Retinal pigment epithelial cell (primary cell): ENCODE results near the gene KCNK10.
"Not testable (repeated sequence)": the region's sequence is repeated elsewhere in the genome, so short reads cannot be mapped to it uniquely, and the experiment has no call there.

Source experiments
- DNase-seq: peaks from one replicate; pipeline ENCODE4 v3.0.0-alpha.2; 2010; ENCODE audit warnings: low read depth
- H3K4me3 ChIP-seq: 2 replicates; pipeline ENCODE4 v1.5.1; 2011; ENCODE audit warnings: mild to moderate bottlenecking, low read length, control low read depth, moderate library complexity
- TF ChIP-seq, protein P1 (sequence below): conservative IDR thresholded peaks from 2 replicates; pipeline ENCODE4 v1.5.1; 2011; ENCODE audit warnings: low read depth, low read length, control low read depth, inconsistent platforms

Gene KCNK10

GRCh38 chr14:88270776-88271175 lies 52.3 kb downstream of the KCNK10 start:
- DNase-seq: no peak
- TF ChIP-seq, protein P1, sequence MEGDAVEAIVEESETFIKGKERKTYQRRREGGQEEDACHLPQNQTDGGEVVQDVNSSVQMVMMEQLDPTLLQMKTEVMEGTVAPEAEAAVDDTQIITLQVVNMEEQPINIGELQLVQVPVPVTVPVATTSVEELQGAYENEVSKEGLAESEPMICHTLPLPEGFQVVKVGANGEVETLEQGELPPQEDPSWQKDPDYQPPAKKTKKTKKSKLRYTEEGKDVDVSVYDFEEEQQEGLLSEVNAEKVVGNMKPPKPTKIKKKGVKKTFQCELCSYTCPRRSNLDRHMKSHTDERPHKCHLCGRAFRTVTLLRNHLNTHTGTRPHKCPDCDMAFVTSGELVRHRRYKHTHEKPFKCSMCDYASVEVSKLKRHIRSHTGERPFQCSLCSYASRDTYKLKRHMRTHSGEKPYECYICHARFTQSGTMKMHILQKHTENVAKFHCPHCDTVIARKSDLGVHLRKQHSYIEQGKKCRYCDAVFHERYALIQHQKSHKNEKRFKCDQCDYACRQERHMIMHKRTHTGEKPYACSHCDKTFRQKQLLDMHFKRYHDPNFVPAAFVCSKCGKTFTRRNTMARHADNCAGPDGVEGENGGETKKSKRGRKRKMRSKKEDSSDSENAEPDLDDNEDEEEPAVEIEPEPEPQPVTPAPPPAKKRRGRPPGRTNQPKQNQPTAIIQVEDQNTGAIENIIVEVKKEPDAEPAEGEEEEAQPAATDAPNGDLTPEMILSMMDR: no peak
- H3K4me3 ChIP-seq: no peak overlapping the region

DNA sequence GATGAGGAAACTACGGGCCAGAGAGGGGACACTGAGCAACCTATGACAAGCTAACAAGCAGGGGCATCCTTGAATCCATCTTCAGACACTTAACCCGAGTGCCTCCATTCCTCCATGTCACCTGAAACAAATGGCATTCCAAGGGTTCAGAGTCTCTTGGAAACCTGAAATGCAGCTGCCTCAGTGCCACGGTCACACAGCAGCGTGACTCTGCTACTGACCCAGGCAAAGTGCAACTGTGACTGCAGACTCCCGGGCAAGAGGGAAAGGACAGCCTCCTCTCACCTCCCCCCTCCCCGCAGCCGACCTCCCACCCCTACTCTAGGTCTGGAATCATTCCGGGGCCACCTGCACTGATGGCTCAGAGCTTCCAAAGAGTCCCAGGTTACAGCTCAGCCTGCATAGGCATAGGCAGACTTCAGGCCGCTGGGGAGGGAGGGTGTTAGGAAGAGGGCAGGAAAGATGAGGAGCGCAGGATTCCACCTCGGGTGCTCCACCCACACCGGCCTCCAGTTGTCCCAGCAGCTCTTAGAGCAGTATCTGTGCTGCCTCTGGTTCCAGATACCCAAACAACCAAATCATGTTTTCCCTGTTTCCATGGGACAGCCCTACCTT lies 53.2 kb downstream of the KCNK10 start:
- TF ChIP-seq, protein P1: no peak
- DNase-seq: no peak
- no peak overlapping the region for H3K4me3 ChIP-seq

- no peak overlapping the region for H3K4me3 ChIP-seq
- TF ChIP-seq, protein P1: no peak
- DNase-seq: no peak
Measured at GRCh38 chr14:88266474-88266873, 56.6 kb downstream of the KCNK10 start.

- no peak for DNase-seq
- TF ChIP-seq, protein P1: no peak
- H3K4me3 ChIP-seq: no peak overlapping the region
Measured at GRCh38 chr14:88264116-88264515, 59.0 kb downstream of the KCNK10 start.

GRCh38 chr14:88261302-88261701 lies 61.8 kb downstream of the KCNK10 start:
- not testable (repeated sequence) for DNase-seq, H3K4me3 ChIP-seq

GRCh38 chr14:88258021-88258420 lies 65.0 kb downstream of the KCNK10 start:
- TF ChIP-seq, protein P1: no peak
- no peak for DNase-seq
- H3K4me3 ChIP-seq: no peak overlapping the region

DNA sequence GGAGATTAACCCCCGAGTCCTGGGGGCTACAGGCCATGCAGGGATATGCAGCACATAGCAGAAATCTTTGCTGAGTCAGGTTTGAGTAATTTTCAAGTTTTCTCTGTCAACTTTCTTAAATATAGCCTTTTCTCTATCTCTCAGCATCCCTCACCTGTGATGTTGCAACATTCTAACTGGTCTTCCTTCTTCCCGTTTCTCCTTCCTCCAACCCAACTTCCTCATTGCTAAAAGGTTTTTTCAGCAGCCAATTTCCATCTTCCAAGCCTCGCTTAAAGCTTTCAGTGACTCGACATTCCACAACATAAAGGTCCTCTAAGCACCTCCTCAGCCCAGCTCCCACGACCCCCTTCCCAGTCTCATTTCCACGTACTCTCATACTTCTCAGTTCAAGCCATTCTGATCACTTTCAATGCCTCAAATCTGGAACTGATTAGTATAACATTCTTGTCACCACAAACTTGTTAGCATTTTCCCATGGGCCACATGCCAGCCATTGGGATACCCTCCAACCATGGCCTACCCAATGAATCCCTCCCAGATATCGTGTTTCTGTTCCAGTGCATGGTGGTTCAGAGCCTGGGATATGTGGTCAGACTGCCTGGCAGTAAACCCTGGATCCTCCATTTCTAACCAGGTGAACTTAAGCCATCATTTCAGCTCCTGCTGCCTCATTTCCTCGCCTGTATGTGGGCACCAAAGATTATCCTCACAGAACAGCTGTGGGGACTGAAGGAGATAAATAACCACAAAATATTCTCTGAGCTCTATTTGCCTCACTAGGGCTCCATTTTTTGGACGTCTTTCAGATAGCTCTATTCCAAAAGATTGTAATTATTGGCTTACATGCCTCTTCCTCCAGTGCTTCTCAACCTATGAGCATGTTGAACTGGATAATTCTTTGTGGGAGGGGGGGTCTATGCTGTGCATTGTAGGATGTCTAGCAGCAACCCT lies 65.8 kb downstream of the KCNK10 start:
- no peak overlapping the region for H3K4me3 ChIP-seq
- TF ChIP-seq, protein P1: no peak
- DNase-seq: no peak
